GM12864 (cell line): ENCODE results near the gene CSF3R.

Experiments used
- DNase-seq: peaks from one replicate; pipeline ENCODE4 v3.0.0-alpha.2; 2011; ENCODE audit warnings: low read depth
- H3K4me3 ChIP-seq: 2 replicates; pipeline ENCODE4 v1.5.1; 2011; ENCODE audit warnings: mild to moderate bottlenecking, low read depth, low read length, control low read depth
- CTCF ChIP-seq: IDR thresholded peaks from 2 replicates; pipeline ENCODE4 v1.5.1; 2011; ENCODE audit warnings: low read depth, mild to moderate bottlenecking, moderate library complexity, low read length, control low read depth, inconsistent platforms; ENCODE audit errors: missing control alignments

The CSF3R gene

GRCh38 chr1:36482724-36483388 lies at the start of gene CSF3R:
Gene CSF3R (minus strand): TSS chr1:36482913. CDS start chr1:36479496, 3,417 bp downstream.
- no peak for DNase-seq
- no peak within 1 kb of the TSS for H3K4me3 ChIP-seq
- TF ChIP-seq CTCF = no peak

DNA sequence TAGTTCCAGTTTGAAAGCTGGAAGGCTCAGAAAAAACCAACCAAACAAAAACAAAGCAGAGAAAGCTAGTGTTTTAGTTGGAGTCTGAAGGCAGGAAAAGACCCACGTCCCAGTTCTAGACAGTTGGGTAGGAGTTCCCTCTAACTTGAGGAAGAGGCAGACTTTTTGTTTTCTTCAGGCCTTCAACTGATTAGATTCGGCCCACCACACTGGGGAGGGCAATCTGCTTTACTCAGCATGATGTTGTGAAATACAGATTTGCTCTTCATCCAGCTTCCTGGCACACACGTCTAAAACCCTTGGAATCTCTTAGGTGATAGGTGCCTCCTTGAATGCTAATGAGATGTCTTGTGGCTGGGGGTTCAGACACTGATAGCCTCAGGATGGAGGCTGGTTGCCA lies 49.1 kb upstream of the CSF3R start:
- DNase-seq = no peak
- no peak for TF ChIP-seq CTCF
- no peak overlapping the region for H3K4me3 ChIP-seq

- TF ChIP-seq CTCF = no peak
- no peak for DNase-seq
- no peak overlapping the region for H3K4me3 ChIP-seq
Measured at GRCh38 chr1:36530791-36531190, 48.1 kb upstream of the CSF3R start.

GRCh38 chr1:36530261-36530660 lies 47.5 kb upstream of the CSF3R start:
- H3K4me3 ChIP-seq = no peak overlapping the region
- DNase-seq = no peak
- no peak for TF ChIP-seq CTCF

DNA sequence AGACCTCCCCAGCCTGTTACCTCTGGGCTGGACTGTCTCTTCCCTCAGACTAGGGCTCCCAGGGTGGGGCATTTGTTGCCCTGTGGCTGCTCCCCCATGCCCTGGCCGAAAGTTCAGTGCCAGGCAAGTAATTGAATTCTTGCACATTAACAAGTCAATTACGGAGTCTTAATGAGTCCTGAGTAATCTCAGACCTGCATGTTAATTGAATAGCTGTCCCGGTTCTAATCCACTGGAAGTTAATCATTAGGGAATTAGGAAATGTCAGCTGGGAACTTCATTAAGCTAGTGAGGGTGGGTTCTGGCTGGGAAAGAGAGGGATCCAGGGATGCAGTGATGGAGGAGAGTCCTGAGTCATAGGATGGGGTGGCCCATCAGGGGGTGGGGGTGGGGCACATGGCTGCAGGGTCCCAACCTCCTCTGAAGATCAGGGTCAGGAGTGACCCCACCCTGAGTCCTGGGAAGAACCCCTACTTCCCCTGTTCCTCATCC lies 47.1 kb upstream of the CSF3R start:
- no peak for DNase-seq
- H3K4me3 ChIP-seq = no peak overlapping the region
- no peak for TF ChIP-seq CTCF

DNA sequence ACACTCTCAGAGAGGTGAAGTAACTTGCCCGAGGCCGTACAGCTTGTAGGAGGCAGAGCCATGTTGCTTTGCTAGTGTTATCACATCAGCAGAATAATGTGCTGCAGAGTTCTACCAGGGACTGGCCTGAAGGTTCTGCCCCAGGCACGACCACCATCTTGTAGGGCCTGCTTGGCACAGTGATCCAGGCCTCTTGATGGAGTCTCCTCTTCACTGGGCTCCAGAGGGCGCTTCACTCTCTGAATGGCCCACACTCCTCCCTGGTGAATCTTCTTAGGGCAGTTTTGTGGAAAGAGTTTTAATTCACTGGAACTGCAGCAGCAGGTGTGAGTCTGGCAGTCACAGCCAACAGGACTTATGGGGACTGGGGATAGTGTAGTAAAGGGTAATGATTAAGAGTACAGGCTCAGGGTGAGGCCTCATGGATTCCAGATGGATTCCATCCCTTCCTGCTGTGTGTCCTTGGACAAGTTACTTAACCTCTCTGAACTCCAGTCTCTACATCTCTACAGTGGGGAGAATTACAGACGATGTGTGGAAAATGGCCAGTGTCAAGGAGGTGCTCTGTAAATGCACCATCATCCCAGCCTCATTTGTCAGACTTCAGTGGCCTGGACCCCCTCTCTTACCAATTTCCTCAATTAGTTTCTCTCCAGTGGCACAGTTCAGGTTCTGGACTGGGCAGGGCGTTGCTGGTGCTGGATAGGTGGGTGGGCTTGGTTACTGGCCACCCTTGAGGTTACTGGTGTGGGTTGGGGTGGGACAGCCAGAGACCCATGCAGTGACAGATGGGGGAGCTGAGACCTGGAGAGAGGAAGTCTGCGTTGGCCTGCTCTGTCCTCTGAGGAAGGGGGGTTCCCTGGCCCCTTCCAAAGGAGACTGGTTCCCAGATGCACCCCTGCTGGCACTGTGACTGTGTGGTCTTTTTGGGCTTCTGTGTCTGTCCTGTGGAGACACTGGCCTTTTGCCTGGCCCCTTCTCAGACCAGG lies 45.9 kb upstream of the CSF3R start:
- TF ChIP-seq CTCF = no peak
- H3K4me3 ChIP-seq = no peak overlapping the region
- DNase-seq = no peak
